Testis (tissue), 3 donors: ENCODE measurements around the gene AMPD3. TPM values are rescaled to one million over a fixed set of nuclear protein-coding genes. Genes with fewer than 3 reads are reported as not detected.

Experiments
- DNase-seq: peaks from one replicate; pipeline ENCODE4 v3.0.0-alpha.2; 2019
- H3K27ac ChIP-seq, 2 donors: fragments of 200-600 bp; sonication (generic); one replicate each; pipeline ENCODE4 v1.5.1; 2019
- H3K27me3 ChIP-seq: fragments of 200-600 bp; sonication (generic); one replicate; pipeline ENCODE4 v1.5.1; 2019
- H3K36me3 ChIP-seq: fragments of 200-600 bp; sonication (generic); one replicate; pipeline ENCODE4 v1.5.1; 2017; ENCODE audit warnings: low read depth; ENCODE audit errors: missing control alignments
- H3K4me1 ChIP-seq: fragments of 200-600 bp; sonication (generic); one replicate; pipeline ENCODE4 v1.5.1; 2019
- H3K4me3 ChIP-seq, 2 donors: fragments of 200-600 bp; sonication (generic); one replicate each; pipeline ENCODE4 v1.5.1; 2017 to 2019
- H3K9me3 ChIP-seq: fragments of 200-600 bp; sonication (generic); one replicate; pipeline ENCODE4 v1.5.1; 2017
- POLR2A ChIP-seq: fragments of 450-650 bp; IDR thresholded peaks from one replicate; pipeline ENCODE4 v1.6.1; 2017; ENCODE audit warnings: antibody characterized with exemption, mild to moderate bottlenecking, moderate library complexity
- WGBS, 2 donors: methylation state at CpG; one replicate each; pipeline ENCODE4 v1.1.5; 2018; 5-methylcytosine and 5-hydroxymethylcytosine counted together
- intact Hi-C: fragments of 100-400 bp; cut with DNase I; formaldehyde crosslinking; loops from one replicate; pipeline ENCODE4 v1.15.1; 2023; ENCODE audit warnings: low total_unique reads
- polyA plus RNA-seq: library from polyadenylated mRNA; stranded (reverse); fragments of 350-450 nt; fragmentation: Illumina TruSeq; extraction: RNeasy Lipid Tissue Mini Kit (QIAGEN cat#74804); gene quantifications from one replicate; pipeline ENCODE4 v1.2.3, GENCODE V29; 2014; ENCODE audit warnings: low read depth, low replicate concordance; ENCODE audit not compliant: insufficient read depth
- total RNA-seq, 2 donors: library from RNA; depleted of rRNA; stranded (reverse); fragments of >200 nt; gene quantifications; one replicate each; pipeline ENCODE4 v1.2.3, GENCODE V29; 2016
- TF ChIP-seq, protein P1 (sequence below), 3 experiments: fragments of 450-650 bp in 2 of 3; fragments of 200-600 bp in 1 of 3; sonication (generic) in 1 of 3; IDR thresholded peaks; one replicate each; pipeline ENCODE4 v1.5.1; 2016 to 2019; ENCODE audit warnings: antibody characterized with exemption in 3 of 3, mild to moderate bottlenecking in 2 of 3, moderate library complexity in 1 of 3

Gene AMPD3
- total and polyA plus RNA-seq, 3 donors from 2014 or later = 5.5 to 13.4 (median 10.9) TPM

DNA sequence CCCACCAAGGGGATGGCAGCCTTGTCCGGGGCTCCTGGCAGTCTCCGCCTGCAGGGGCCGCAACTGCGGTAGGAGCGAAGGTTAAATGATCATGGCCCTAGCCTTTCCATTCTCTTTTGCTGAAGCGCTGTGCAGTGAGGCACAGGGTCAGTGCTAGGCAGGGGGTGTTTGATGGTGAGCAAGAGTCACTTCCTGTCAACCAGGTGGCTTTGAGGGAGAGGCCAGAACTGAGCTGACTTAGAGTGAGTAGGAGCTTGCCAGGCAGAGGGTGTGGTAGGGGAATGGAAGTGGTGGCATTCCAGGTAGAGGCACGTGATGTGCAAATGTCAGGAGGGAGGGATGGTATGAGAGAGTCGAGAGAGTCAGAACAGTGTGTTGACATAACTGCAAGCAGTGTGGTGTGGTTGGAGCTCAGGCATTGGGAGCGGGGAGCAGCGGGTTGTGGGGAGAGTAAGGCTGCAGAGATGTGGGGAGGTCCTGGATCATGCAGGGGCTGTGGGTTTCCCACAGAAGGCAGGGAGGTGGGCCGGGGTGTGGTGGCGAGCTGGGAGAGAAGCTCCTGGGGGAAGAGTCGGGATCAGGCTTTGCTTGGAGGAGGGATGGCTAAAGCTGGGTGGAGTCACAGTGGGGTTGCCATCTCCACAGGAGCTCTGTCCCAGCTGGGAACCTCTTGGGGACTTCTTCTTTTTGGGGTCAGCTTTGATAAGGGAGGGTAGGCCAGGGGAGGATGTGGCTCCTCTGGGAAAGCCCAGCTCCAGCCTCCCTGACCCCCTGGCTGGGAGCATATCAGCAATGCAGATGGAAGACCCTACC, 33.3 kb downstream of the AMPD3 start:
- 86 to 92% methylated on average over 13 of the region's 13 CpGs for WGBS, 2 donors
- intact Hi-C loops = no loop called here
- TF ChIP-seq, protein P1, sequence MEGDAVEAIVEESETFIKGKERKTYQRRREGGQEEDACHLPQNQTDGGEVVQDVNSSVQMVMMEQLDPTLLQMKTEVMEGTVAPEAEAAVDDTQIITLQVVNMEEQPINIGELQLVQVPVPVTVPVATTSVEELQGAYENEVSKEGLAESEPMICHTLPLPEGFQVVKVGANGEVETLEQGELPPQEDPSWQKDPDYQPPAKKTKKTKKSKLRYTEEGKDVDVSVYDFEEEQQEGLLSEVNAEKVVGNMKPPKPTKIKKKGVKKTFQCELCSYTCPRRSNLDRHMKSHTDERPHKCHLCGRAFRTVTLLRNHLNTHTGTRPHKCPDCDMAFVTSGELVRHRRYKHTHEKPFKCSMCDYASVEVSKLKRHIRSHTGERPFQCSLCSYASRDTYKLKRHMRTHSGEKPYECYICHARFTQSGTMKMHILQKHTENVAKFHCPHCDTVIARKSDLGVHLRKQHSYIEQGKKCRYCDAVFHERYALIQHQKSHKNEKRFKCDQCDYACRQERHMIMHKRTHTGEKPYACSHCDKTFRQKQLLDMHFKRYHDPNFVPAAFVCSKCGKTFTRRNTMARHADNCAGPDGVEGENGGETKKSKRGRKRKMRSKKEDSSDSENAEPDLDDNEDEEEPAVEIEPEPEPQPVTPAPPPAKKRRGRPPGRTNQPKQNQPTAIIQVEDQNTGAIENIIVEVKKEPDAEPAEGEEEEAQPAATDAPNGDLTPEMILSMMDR (IDR thresholded peaks at IDR 0.05) = no peak
- no peak for TF ChIP-seq POLR2A
- Histone ChIP-seq H3K27ac (no peak overlapping the region), H3K36me3 (no peaks in the 10 kb centered on the region), H3K4me1 (peaks cover 9% of the 10 kb centered on the region), H3K9me3 (no peaks in the 10 kb centered on the region), H3K4me3 (no peak overlapping the region), H3K27me3 (no peaks in the 10 kb centered on the region)
- peak; percentile 4 for DNase-seq

DNA sequence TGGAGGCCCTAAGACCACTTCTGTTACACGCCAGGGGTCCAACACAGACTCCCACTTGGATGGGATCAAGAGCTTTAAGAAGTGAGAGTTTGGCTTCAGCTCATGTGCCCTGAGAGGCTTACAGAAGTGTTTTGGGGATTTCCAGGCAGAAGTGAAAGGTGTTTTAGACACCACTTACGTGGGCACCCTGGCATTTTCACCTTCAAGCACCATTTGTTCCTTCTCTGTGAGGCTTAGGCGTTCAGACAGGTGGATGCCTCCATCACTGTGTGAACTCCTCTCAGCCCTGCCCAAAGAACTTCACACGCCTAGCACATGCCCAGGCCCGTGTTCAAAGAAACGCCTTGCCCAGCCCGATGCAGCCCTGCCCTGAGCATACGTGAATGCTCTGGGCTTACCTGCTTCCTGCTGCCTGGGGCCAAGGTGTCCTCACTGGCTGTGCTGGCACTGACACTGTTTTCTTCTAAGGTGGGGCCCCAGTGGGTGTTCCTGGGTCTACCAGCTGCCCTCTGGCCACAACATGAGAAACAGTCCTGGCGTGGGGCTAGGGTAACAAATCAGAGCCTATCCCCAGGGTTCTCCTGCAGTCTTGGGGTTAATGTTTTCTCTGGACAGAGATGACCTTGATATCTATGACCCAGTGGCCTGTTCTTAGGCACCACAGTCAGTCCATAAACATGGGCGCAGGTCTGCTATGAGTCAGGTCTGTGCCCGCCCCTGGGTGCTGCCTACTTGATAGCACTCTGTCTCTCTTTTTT, 34.0 kb downstream of the AMPD3 start:
- Histone ChIP-seq H3K36me3 (no peaks in the 10 kb centered on the region), H3K9me3 (no peaks in the 10 kb centered on the region), H3K27me3 (no peaks in the 10 kb centered on the region), H3K4me3 (no peak overlapping the region), H3K4me1 (peaks cover 9% of the 10 kb centered on the region), H3K27ac (no peak overlapping the region)
- intact Hi-C loops = no loop called here
- DNase-seq = peak; percentile 1
- TF ChIP-seq, protein P1 (IDR thresholded peaks at IDR 0.05) = no peak
- TF ChIP-seq POLR2A = no peak
- 94 to 95% methylated on average over 10 to 11 of the region's 11 CpGs for WGBS, 2 donors

DNA sequence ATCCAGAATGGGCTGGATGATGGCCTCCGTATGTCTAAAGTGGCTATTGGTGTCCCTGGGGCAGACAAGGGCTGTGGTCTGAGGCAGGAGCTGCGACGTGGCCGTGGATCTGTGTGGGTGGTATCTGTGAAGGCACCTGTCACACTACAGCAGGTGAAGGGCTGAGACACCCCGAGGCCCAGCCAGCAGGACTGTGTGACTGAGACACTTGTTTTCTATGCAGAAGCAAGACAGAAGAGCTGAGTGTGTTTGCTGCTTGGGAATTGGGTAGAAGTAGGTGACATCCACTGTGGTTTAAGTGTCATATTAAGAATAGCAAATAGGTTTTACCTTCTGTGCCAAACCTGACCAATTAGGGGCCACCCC, 35.0 kb downstream of the AMPD3 start:
- TF ChIP-seq, protein P1 (IDR thresholded peaks at IDR 0.05) = no peak
- no peak for TF ChIP-seq POLR2A

DNA sequence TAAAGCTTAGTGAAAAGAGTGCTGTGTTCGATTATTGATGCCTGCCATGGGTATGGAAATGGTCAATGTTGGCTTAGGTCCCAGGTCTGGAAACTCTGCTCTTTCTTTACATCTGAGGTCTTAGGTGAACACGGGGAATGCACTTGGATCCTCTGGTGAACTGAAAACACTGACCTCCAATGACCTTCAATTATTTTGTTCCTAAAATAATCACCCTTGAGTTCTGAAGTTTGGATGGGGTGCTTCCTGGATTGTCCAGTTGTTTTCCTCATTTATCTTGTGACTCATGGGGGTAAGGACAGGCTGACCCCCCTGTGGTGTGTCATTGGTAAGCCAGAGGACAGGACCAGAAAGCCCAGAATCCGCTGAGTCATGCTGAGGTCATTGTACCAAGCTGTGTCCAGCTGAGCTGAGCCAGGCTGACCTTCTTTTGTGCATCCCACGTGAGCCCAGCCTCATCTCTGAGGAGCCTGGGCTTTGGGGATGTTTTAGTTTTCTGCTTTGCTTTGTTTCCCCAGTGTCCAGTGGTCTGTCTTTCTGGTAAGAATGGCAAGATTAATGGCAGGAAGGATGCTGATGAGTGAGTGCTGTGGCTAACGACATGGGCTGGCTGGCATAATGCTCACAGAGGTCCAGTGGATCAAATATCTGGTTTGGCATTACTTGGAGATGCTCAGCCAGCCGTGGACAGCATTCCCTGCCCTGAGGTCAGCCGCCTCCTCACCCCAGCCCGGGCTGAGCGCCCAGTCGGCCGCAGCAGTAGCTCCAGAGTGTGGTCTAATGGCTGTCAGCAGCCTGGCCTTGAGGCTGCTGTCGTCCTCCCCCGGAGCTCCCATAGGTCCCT, 35.6 kb downstream of the AMPD3 start:
- TF ChIP-seq, protein P1 (IDR thresholded peaks at IDR 0.05) = no peak
- TF ChIP-seq POLR2A = no peak
- H3K9me3 ChIP-seq = no peaks in the 10 kb centered on the region
- H3K4me3 ChIP-seq = no peak overlapping the region
- 50 to 52% methylated on average over 5 to 13 of the region's 13 CpGs for WGBS, 2 donors
- peaks cover 9% of the 10 kb centered on the region for H3K4me1 ChIP-seq
- no peaks in the 10 kb centered on the region for H3K36me3 ChIP-seq
- peak; percentile 80 for DNase-seq
- H3K27ac ChIP-seq = peak overlapping the region in 1 of 2 donors; percentile 50
- intact Hi-C loops = no loop called here
- H3K27me3 ChIP-seq = no peaks in the 10 kb centered on the region

More for the DNA sequence above, 35.0 kb downstream of the AMPD3 start:
- WGBS, 2 donors = 83 to 95% methylated on average over 5 of the region's 5 CpGs
- DNase-seq = no peak
- no peaks in the 10 kb centered on the region for H3K36me3 ChIP-seq
- intact Hi-C loops = no loop called here
- no peaks in the 10 kb centered on the region for H3K9me3 ChIP-seq
- H3K27ac ChIP-seq = peak overlapping the region in 1 of 2 donors; percentile 50
- peaks cover 9% of the 10 kb centered on the region for H3K4me1 ChIP-seq
- H3K27me3 ChIP-seq = no peaks in the 10 kb centered on the region
- H3K4me3 ChIP-seq = no peak overlapping the region
